Measurements from ENCODE around the gene CXXC4.

The CXXC4 gene

GRCh38 chr4:104494822-104495559, at the start of gene CXXC4:
Gene CXXC4, minus strand, starts transcription at chr4:104494894. Its CDS starts 3,092 bp downstream, at chr4:104491802.
- no peak for DNase-seq

DNA sequence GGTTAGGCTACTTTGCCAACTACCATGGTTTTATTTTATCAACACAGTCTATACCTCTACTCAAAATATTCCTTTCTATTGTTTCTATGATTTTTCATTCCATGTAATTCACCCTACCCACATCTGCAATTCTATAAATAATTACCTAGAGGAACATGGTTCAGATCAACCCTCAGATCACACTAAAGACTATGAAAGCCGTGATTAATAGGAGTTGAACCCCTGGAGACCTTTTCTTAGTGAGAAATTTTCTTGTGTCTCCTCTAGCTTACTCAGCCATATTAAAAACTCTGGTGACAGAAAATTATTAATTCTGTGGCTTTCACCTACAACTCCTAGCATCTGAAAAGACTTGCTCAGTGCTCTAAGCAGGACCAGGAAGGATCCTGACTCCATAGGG, 38.5 kb upstream of the CXXC4 start:
- no peak for DNase-seq

DNA sequence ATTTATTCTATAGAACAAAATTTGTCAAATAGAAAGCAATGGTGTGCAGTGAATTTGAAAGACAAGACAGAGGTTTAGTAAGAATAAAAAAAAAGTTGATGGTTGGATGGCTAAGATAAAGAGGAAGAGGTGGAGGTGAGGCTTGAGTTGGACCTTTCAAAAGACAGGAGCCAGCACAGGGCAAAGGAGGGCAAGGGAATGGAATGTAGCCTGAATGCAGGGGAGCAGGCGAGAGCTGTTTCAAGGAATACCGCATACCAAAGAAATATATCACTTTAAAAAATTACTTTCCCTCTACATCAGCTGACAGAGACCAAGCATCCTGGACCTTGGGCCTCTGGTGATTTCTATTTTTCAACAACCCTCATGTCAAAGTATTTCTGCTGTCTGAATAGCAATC, 38.0 kb upstream of the CXXC4 start:
- DNase-seq, result no peak

GRCh38 chr4:104531390-104531789, 36.7 kb upstream of the CXXC4 start:
- no peak for DNase-seq

DNA sequence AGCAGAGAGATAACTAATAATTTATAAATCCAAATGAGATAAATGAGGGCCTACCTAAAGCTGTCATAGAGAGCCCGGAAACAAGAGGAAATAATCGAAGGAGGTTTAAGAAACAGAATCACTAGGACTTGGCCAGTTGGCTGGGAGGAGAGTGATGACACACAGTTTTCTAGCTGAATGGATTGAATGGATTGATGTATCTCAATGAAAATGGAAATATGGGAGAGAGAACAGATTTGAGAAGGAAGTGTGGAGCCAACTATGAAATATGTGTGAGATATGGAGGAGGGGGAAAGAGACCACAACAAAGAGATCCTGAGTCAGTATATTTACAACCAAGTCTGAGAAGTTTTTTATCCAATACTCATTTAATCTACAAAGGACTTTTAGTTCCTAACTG, 35.7 kb upstream of the CXXC4 start:
- DNase-seq, result no peak

- no peak for DNase-seq
These were observed 29.9 kb upstream of the CXXC4 start for GRCh38 chr4:104524591-104524990.

DNA sequence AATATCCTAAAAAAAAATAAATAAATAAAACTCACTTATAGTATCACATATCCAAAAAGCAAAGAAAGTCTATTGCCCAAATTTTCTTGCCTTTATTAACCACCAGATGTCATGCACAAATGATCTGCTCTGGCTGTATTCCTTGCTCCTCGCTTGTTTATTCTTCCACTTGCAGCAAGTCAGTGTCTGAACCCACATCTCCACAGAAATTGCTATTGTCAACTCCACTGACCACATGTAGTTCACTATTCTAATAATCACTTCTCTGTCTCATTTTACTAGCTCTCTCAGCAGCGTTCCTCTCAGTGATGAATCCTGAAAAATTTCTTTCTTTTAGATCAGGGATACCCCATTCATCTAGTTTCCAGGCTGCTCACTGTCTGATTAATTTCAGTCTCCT, 29.3 kb upstream of the CXXC4 start:
- no peak for DNase-seq

GRCh38 chr4:104519588-104519987, 24.9 kb upstream of the CXXC4 start:
- DNase-seq, result no peak

DNA sequence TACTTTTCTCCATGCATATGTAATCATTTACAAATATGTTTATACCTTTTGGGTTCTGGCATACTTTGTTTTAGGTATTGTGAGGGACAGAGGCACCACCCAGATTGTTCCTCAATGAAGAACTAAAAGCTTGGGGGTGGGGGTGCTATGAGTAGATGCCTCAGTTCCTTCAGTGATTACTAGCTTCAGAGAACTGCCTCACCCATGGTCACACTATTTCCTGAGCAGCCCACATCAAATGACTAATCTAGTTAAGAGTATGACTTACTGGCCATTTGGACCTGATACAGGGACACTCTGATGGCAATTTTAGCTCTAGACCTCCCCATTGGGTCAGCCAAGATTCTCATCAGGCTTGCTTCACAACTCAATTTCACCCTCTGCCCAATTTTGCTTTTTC, 22.2 kb upstream of the CXXC4 start:
- no peak for DNase-seq

DNA sequence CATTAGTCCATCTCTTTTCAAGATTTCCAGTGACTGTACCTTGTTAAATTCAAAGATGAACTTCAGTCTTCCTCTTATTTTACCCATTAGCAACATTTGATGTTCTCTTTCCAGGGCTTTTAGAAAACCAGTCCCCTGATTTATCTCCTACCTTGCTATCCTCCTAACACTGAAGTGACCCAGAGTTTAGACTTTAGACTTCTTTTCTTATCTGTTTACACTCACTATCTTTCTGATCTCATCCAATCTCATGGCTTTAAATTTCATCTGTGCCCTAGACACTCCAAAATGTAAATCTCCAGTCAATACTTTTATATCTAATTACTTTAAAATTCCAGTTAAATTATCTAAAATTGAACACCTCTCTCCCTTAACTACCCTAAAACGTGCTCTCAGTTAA, 13.5 kb upstream of the CXXC4 start:
- no peak for DNase-seq

- DNase-seq, result no peak
These were observed 12.4 kb upstream of the CXXC4 start for GRCh38 chr4:104507112-104507511.

DNA sequence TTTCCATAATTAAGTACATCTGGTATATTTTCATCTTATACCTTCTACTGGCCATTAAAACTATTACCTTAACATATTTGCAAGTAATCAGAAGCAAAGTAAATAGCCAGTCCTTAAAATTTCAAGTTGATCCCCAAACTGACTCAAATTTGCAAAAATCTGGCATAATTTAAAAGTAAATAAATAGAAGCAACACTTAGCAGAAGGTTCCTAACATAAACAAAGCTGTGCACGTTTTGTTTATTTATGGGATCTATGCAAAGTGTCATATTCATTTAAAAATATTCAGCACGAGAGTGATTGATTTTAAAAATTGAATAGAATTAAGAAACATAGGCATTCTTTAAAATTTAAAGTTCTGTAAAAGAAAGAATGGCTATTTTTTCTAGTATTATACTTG, 9.8 kb upstream of the CXXC4 start:
- no peak for DNase-seq

DNA sequence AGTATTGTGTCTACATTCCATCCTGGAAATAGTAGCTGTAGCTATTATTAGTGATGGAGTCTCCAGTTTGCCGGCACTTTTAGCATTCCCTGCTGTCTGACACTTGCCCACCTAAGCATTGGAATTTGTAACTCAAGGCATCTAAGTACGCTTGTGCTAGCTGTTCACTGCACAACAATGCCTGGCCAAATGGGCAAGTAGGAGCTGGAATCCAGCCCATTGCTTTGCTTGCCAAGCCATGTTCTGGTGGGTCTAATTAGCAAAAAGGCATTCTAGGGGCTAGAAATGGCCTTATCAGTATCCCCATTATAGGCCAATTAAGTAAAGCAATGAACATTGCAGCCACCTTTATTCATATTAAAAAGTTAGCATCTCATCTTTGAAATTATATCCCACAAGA, 7.8 kb upstream of the CXXC4 start:
- DNase-seq, result no peak

- no peak for DNase-seq
These were observed 6.6 kb upstream of the CXXC4 start for GRCh38 chr4:104501290-104501689.

DNA sequence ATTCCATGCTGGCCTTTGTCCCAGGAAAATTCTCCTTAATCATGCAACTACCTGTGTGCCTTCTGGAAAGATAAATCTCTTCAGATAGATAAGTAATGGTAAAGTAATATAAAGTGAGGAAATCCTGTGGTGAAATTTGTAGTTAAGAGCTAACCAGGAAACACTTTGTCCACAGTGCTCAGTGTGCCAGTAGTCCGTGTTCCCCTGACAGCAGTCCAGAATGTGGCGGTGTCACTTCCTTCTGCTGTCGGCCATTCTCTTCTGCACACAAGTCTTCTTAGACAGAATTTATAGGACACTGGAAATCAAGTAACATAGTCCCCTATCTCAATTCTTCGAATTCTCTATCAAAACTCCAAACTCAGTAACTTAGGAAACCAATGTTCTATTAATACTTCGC, 5.7 kb upstream of the CXXC4 start:
- no peak for DNase-seq

- DNase-seq, result no peak
These were observed 509 bp downstream of the CXXC4 start for GRCh38 chr4:104494185-104494584.

DNA sequence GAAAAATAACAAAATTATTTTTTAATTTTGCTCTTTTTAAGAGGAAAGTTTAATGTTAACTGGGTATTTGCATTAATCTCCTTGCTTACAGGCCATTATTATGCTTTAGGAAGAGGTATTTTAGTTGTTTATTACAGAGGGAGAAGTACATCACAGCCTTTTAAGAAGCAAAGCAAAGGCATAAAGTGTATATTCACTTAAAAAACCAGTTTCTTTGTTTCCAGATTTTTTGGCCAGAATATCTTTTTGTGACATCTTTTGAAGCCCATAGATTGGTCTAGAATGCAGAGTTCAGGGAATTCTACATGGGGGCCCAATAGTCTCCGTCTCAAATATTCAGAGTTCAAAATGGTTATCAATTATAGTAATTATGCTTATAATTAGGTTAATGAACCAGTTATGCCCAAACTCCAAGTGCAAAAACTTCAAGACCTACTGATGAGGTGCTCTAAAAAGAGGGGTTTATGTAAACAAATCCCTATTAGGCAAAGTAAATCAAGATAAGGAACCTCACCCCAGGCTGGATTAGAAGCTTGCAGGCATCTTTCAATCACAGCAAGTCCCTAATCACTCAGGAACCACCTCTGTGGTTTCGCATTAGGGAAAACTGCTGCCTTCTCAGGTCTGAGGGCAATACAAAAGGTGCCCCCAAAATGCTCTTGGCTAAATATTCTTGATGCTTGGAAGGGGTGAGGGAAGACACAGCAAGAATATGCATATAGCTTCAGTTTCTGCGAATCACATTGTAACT, 1.4 kb downstream of the CXXC4 start:
- DNase-seq, result no peak

DNA sequence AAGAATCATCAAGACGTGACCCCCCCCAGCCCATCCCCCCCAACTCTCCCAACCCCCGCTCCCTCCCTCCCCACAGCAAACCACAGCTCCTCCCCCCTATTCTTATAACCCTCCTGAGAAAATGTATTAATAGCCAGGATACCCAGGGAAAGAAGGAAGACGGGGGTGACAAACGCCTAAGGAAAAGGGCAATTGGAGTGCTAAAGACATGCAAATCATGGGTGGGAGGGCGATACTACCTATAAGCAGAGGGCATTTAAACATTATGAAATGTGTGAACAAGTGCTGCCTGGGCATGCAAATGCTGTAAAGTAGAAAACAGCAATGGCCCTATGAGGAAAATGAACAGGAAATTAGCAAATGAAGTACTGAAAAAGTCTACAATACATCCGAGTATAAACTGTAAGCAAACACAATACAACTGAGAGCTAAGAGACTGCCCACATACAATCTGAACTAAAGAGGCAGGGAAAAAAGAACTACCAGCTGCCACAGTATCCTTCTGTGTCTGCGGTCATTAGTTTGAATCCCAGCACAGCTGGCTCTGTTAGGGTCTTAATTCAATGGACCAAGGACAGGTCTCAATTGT, 2.4 kb downstream of the CXXC4 start:
- no peak for DNase-seq

DNA sequence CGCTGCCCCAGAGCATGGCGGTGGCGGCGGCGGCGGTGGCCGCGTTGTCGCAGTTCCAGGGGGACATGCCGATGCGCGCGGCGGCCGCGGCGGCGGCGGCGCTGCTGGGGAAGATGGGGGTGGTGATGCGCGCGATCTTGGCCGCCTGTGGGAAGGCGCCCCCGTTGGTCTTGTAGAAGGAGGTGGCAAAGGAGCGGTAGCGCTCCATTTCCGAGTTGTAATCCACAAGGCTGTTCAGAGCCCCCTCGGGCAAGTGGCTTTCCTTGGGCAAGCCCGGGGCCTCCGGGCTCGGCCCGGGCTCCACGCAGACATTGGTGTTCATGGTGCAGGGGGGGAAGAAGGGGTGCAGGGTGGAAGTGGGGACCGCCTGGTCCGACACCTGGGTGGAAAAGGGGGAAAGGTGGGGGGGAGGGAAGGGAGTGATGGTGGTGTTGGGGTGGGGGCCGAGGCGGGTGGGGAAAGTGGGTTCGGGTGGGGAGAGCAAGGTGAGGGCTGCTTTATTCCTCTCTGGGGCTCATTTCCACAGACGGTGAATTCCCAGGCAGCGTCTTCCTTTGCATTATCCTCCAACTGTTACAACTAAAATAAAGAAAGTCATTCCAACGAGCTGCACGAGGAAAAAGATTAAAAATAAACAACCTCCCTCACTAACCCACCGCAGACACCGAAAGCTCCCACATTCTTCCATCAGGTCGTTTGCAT, 3.1 kb downstream of the CXXC4 start:
- DNase-seq, result peak; percentile 29

GRCh38 chr4:104490770-104491480, 3.8 kb downstream of the CXXC4 start:
- DNase-seq, result peak; percentile 31

- no peak for DNase-seq
These were observed 4.5 kb downstream of the CXXC4 start for GRCh38 chr4:104490096-104490769.

DNA sequence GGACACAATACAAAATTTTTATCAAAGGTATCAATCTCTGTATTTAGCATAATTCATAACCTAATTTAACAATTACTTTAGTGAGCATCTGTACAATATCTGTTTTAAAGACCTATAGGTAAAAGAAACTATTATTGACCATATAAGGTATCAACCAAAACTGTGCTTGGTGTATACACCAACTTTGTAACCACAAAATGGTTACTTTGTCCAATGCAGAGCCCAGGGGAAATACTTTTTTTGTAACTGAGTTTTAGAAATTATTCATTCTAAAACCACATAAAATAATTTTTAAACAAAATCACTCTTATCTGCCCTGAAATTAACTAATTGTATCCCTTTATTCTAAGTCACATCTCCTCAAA, 5.0 kb downstream of the CXXC4 start:
- DNase-seq, result no peak
